ENCODE data around the gene PAK3. TPM values are rescaled to one million over a fixed set of nuclear protein-coding genes. Genes with fewer than 3 reads are reported as not detected.
A peak's percentile ranks its signal among the peaks of the same experiment; 100 is the strongest.

Gene PAK3
- total RNA-seq, 1 donor from 2014 or later = 0.28 TPM

GRCh38 chrX:111133389-111133788 lies 37.4 kb downstream of the PAK3 start:
- no peak for ATAC-seq

- no peak for ATAC-seq
Measured at GRCh38 chrX:111145878-111146277, 49.9 kb downstream of the PAK3 start.

- ATAC-seq = no peak
Measured at GRCh38 chrX:111151764-111152163, 55.8 kb downstream of the PAK3 start.

- ATAC-seq = no peak
Measured at GRCh38 chrX:111159232-111159631, 63.2 kb downstream of the PAK3 start.

GRCh38 chrX:111164728-111165127 lies 68.7 kb downstream of the PAK3 start:
- ATAC-seq = no peak

GRCh38 chrX:111165902-111166301 lies 69.9 kb downstream of the PAK3 start:
- ATAC-seq = no peak

- no peak for ATAC-seq
Measured at GRCh38 chrX:111167334-111167733, 71.3 kb downstream of the PAK3 start.

GRCh38 chrX:111168314-111168713 lies 72.3 kb downstream of the PAK3 start:
- ATAC-seq = no peak

- no peak for ATAC-seq
Measured at GRCh38 chrX:111169141-111169540, 73.2 kb downstream of the PAK3 start.

- no peak for ATAC-seq
Measured at GRCh38 chrX:111170017-111170416, 74.0 kb downstream of the PAK3 start.

- ATAC-seq = no peak
Measured at GRCh38 chrX:111180750-111181240, 84.8 kb downstream of the PAK3 start.

GRCh38 chrX:111181951-111182350 lies 86.0 kb downstream of the PAK3 start:
- ATAC-seq = no peak

GRCh38 chrX:111182997-111183396 lies 87.0 kb downstream of the PAK3 start:
- no peak for ATAC-seq

- no peak for ATAC-seq
Measured at GRCh38 chrX:111191598-111191997, 95.6 kb downstream of the PAK3 start.

- ATAC-seq = no peak
Measured at GRCh38 chrX:111199505-111199904, 103.5 kb downstream of the PAK3 start.

- no peak for ATAC-seq
Measured at GRCh38 chrX:111200327-111200726, 104.3 kb downstream of the PAK3 start.

- ATAC-seq = no peak
Measured at GRCh38 chrX:111207851-111208250, 111.9 kb downstream of the PAK3 start.

GRCh38 chrX:111216293-111216801 lies 120.4 kb downstream of the PAK3 start:
- no peak for ATAC-seq

GRCh38 chrX:111244235-111244750 lies 148.3 kb downstream of the PAK3 start:
- peak; percentile 42 for ATAC-seq

GRCh38 chrX:111254896-111255693 lies 159.1 kb downstream of the PAK3 start:
- no peak for ATAC-seq

- ATAC-seq = no peak
Measured at GRCh38 chrX:111257733-111258132, 161.7 kb downstream of the PAK3 start.

GRCh38 chrX:111259559-111259958 lies 163.6 kb downstream of the PAK3 start:
- peak; percentile 62 for ATAC-seq

GRCh38 chrX:111260451-111260850 lies 164.5 kb downstream of the PAK3 start:
- ATAC-seq = no peak

GRCh38 chrX:111262086-111262485 lies 166.1 kb downstream of the PAK3 start:
- no peak for ATAC-seq
